Measurements from ENCODE around the gene MACROD1. TPM values are rescaled to one million over a fixed set of nuclear protein-coding genes. Genes with fewer than 3 reads are reported as not detected.

Gene MACROD1
- total RNA-seq, 1 donor from 2014 or later: 27.3 TPM

GRCh38 chr11:64074239-64074638, 91.7 kb downstream of the MACROD1 start:
- no peak for DNase-seq (ENCODE audit: low spot score)

- DNase-seq (ENCODE audit: low spot score): no peak
Measured at GRCh38 chr11:64073542-64073941, 92.4 kb downstream of the MACROD1 start.

- DNase-seq (ENCODE audit: low spot score): no peak
Measured at GRCh38 chr11:64072871-64073270, 93.0 kb downstream of the MACROD1 start.

- DNase-seq (ENCODE audit: low spot score): no peak
Measured at GRCh38 chr11:64072403-64072802, 93.5 kb downstream of the MACROD1 start.

- no peak for DNase-seq (ENCODE audit: low spot score)
Measured at GRCh38 chr11:64071849-64072248, 94.1 kb downstream of the MACROD1 start.

- no peak for DNase-seq (ENCODE audit: low spot score)
Measured at GRCh38 chr11:64070314-64070681, 95.6 kb downstream of the MACROD1 start.

- no peak for DNase-seq (ENCODE audit: low spot score)
Measured at GRCh38 chr11:64069401-64070313, 96.3 kb downstream of the MACROD1 start.

GRCh38 chr11:64068705-64069400, 97.1 kb downstream of the MACROD1 start:
- no peak for DNase-seq (ENCODE audit: low spot score)

GRCh38 chr11:64067230-64067993, 98.5 kb downstream of the MACROD1 start:
- no peak for DNase-seq (ENCODE audit: low spot score)

- no peak for DNase-seq (ENCODE audit: low spot score)
Measured at GRCh38 chr11:64065712-64066111, 100.2 kb downstream of the MACROD1 start.

- DNase-seq (ENCODE audit: low spot score): no peak
Measured at GRCh38 chr11:64065141-64065465, 100.8 kb downstream of the MACROD1 start.

GRCh38 chr11:64064374-64065140, 101.4 kb downstream of the MACROD1 start:
- DNase-seq (ENCODE audit: low spot score): no peak

GRCh38 chr11:64063777-64064176, 102.1 kb downstream of the MACROD1 start:
- no peak for DNase-seq (ENCODE audit: low spot score)

GRCh38 chr11:64062185-64063039, 103.5 kb downstream of the MACROD1 start:
- no peak for DNase-seq (ENCODE audit: low spot score)

- DNase-seq (ENCODE audit: low spot score): no peak
Measured at GRCh38 chr11:64060861-64061444, 105.0 kb downstream of the MACROD1 start.

- no peak for DNase-seq (ENCODE audit: low spot score)
Measured at GRCh38 chr11:64060263-64060860, 105.6 kb downstream of the MACROD1 start.

GRCh38 chr11:64059339-64060140, 106.4 kb downstream of the MACROD1 start:
- no peak for DNase-seq (ENCODE audit: low spot score)

GRCh38 chr11:64058494-64058893, 107.4 kb downstream of the MACROD1 start:
- no peak for DNase-seq (ENCODE audit: low spot score)

GRCh38 chr11:64057890-64058289, 108.0 kb downstream of the MACROD1 start:
- DNase-seq (ENCODE audit: low spot score): no peak
